Immature natural killer cell (primary cell): Measurements from ENCODE around the gene TMEM138. TPM values are rescaled to one million over a fixed set of nuclear protein-coding genes. Genes with fewer than 3 reads are reported as not detected.
A peak's percentile ranks its signal among the peaks of the same experiment; 100 is the strongest.

Experiments used
- DNase-seq, 3 donors: peaks; one replicate each; pipeline ENCODE4 v3.0.0; 2022; ENCODE audit warnings: mixed read lengths in 1 of 3
- H3K27ac Mint-ChIP-seq, 6 donors: one replicate each; pipeline ENCODE4 v1.8.0; 2020; ENCODE audit warnings: mixed read lengths in 6 of 6, mild to moderate bottlenecking in 5 of 6, inconsistent platforms in 4 of 6, moderate library complexity in 3 of 6
- H3K27me3 Mint-ChIP-seq, 3 donors: one replicate each; pipeline ENCODE4 v1.8.0; 2020 to 2021; ENCODE audit warnings: low read depth in 3 of 3, mild to moderate bottlenecking in 3 of 3, mixed read lengths in 3 of 3, moderate library complexity in 3 of 3, inconsistent platforms in 1 of 3
- H3K36me3 Mint-ChIP-seq, 3 donors: one replicate each; pipeline ENCODE4 v1.8.0; 2020; ENCODE audit warnings: mixed read lengths in 3 of 3, inconsistent platforms in 2 of 3, mild to moderate bottlenecking in 2 of 3
- H3K4me1 Mint-ChIP-seq, 2 donors: one replicate each; pipeline ENCODE4 v1.8.0; 2020; ENCODE audit warnings: inconsistent platforms in 2 of 2, mild to moderate bottlenecking in 2 of 2, mixed read lengths in 2 of 2, moderate library complexity in 1 of 2
- H3K4me3 Mint-ChIP-seq, 5 donors: one replicate each; pipeline ENCODE4 v1.8.0; 2020; ENCODE audit warnings: mild to moderate bottlenecking in 5 of 5, mixed read lengths in 5 of 5, inconsistent platforms in 3 of 5, moderate library complexity in 3 of 5
- H3K9me3 Mint-ChIP-seq, 6 donors: one replicate each; pipeline ENCODE4 v1.8.0; 2020; ENCODE audit warnings: mild to moderate bottlenecking in 6 of 6, mixed read lengths in 6 of 6, inconsistent platforms in 4 of 6, moderate library complexity in 3 of 6
- polyA plus RNA-seq, 3 donors: library from polyadenylated mRNA; unstranded; fragments of 300-500 nt; fragmentation: Illumina TruSeq; gene quantifications; one replicate each; pipeline ENCODE4 v1.2.3, GENCODE V29; 2021

Gene TMEM138
- polyA plus RNA-seq, 3 donors from 2014 or later = 28.4 to 61.4 (median 57.5) TPM

- H3K4me3 Mint-ChIP-seq = no peak overlapping the region
- H3K27ac Mint-ChIP-seq = peak overlapping the region in 4 of 6 donors; percentile 12 to 83 (median 50)
- peaks cover 9 to 25% of the 10 kb centered on the region in 2 donors for H3K4me1 Mint-ChIP-seq
- H3K9me3 Mint-ChIP-seq = no peaks in the 10 kb centered on the region
- no peaks in the 10 kb centered on the region for H3K27me3 Mint-ChIP-seq
- peaks cover 9 to 55% (median 31%) of the 10 kb centered on the region in 3 donors for H3K36me3 Mint-ChIP-seq
- DNase-seq = no peak
These were observed 52.4 kb downstream of the TMEM138 start for GRCh38 chr11:61414547-61414946.

- Mint-ChIP-seq H3K27ac (no peak overlapping the region), H3K4me3 (no peak overlapping the region), H3K9me3 (no peaks in the 10 kb centered on the region), H3K27me3 (no peaks in the 10 kb centered on the region), H3K36me3 (peaks cover 12 to 62% (median 34%) of the 10 kb centered on the region in 3 donors), H3K4me1 (peaks cover 9 to 31% of the 10 kb centered on the region in 2 donors)
- DNase-seq = no peak
These were observed 53.2 kb downstream of the TMEM138 start for GRCh38 chr11:61415381-61415780.

GRCh38 chr11:61416941-61417340, 54.8 kb downstream of the TMEM138 start:
- Mint-ChIP-seq H3K4me3 (no peak overlapping the region), H3K27me3 (no peaks in the 10 kb centered on the region), H3K36me3 (peaks cover 15 to 65% (median 32%) of the 10 kb centered on the region in 3 donors), H3K9me3 (no peaks in the 10 kb centered on the region), H3K27ac (peak overlapping the region in 4 of 6 donors; percentile 2 to 66 (median 52)), H3K4me1 (peaks cover 17 to 47% of the 10 kb centered on the region in 2 donors)
- DNase-seq = no peak

- H3K36me3 Mint-ChIP-seq = peaks cover 15 to 64% (median 32%) of the 10 kb centered on the region in 3 donors
- no peak for DNase-seq
These were observed 55.5 kb downstream of the TMEM138 start for GRCh38 chr11:61417670-61418069.

DNA sequence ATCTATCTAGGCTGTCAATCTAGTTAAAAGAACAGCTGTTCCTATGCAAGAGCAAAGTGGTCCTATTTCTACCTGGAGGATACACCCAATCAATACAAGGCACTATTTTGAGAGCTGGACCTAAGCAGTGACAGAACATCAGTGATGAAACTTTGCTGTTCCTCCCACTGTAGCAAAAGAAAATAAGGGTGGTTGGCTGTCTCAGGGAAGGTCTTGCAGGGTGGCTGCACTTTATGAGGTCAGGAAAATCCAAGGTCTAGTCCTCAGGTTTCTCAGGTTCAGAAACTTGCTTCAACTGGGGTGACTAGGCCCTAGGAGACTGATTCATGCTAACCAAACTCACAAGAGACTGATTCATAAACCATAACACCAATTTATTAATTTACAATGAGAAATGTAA, 56.0 kb downstream of the TMEM138 start:
- H3K27me3 Mint-ChIP-seq = no peaks in the 10 kb centered on the region
- no peak for DNase-seq
- H3K4me1 Mint-ChIP-seq = peaks cover 23 to 56% of the 10 kb centered on the region in 2 donors
- no peak overlapping the region for H3K4me3 Mint-ChIP-seq
- H3K36me3 Mint-ChIP-seq = peaks cover 15 to 64% (median 32%) of the 10 kb centered on the region in 3 donors
- peak overlapping the region in 2 of 6 donors; percentile 9 to 18 for H3K27ac Mint-ChIP-seq
- no peaks in the 10 kb centered on the region for H3K9me3 Mint-ChIP-seq

More at GRCh38 chr11:61417670-61418069, 55.5 kb downstream of the TMEM138 start:
- H3K4me3 Mint-ChIP-seq = no peak overlapping the region
- peak overlapping the region in 4 of 6 donors; percentile 9 to 74 (median 52) for H3K27ac Mint-ChIP-seq
- H3K27me3 Mint-ChIP-seq = no peaks in the 10 kb centered on the region
- H3K9me3 Mint-ChIP-seq = no peaks in the 10 kb centered on the region
- H3K4me1 Mint-ChIP-seq = peaks cover 22 to 54% of the 10 kb centered on the region in 2 donors

Other genes with a start within 250 kb of the TMEM138 start
- gene VPS37C, start 200.9 kb upstream of the TMEM138 start, polyA plus RNA-seq = under 1 TPM in 2 of 3 donors, not detected in 1; 0.36 to 0.95 TPM
- gene PGA3, start 158.9 kb upstream of the TMEM138 start, polyA plus RNA-seq = not detected
- 1 to 10 TPM in 1 of 3 donors, not detected in 2; 1.6 TPM for gene PGA4, start 140.0 kb upstream of the TMEM138 start, polyA plus RNA-seq
- not detected for gene PGA5, start 121.2 kb upstream of the TMEM138 start, polyA plus RNA-seq
- not detected for gene VWCE, start 67.1 kb upstream of the TMEM138 start, polyA plus RNA-seq
- gene DDB1, start 29.3 kb upstream of the TMEM138 start, polyA plus RNA-seq = 100 to 1,000 TPM; 105 to 131 (median 119) TPM
- 10 to 100 TPM; 35.0 to 38.2 (median 36.2) TPM for gene TKFC, start 29.1 kb upstream of the TMEM138 start, polyA plus RNA-seq
- gene CYB561A3, start 492 bp upstream of the TMEM138 start, polyA plus RNA-seq = 100 to 1,000 TPM in 1 of 3 donors, 10 to 100 TPM in 2; 63.8 to 128 (median 64.5) TPM
- gene TMEM216, start 30.2 kb downstream of the TMEM138 start, polyA plus RNA-seq = 10 to 100 TPM; 49.8 to 63.7 (median 51.1) TPM
- gene CPSF7, start 67.6 kb downstream of the TMEM138 start, polyA plus RNA-seq = 10 to 100 TPM; 11.9 to 34.0 (median 14.8) TPM
- gene SDHAF2, start 67.8 kb downstream of the TMEM138 start, polyA plus RNA-seq = 100 to 1,000 TPM in 2 of 3 donors, 10 to 100 TPM in 1; 93.7 to 129 (median 118) TPM
- not detected for gene LRRC10B, start 146.4 kb downstream of the TMEM138 start, polyA plus RNA-seq
- not detected for gene SYT7, start 218.7 kb downstream of the TMEM138 start, polyA plus RNA-seq